ENCODE data around the gene GLI3. TPM values are rescaled to one million over a fixed set of nuclear protein-coding genes. Genes with fewer than 3 reads are reported as not detected.
A peak's percentile ranks its signal among the peaks of the same experiment; 100 is the strongest.

The GLI3 gene
- total and polyA plus RNA-seq, 2 experiments from 2014 or later: 4.0 to 5.2 TPM

DNA sequence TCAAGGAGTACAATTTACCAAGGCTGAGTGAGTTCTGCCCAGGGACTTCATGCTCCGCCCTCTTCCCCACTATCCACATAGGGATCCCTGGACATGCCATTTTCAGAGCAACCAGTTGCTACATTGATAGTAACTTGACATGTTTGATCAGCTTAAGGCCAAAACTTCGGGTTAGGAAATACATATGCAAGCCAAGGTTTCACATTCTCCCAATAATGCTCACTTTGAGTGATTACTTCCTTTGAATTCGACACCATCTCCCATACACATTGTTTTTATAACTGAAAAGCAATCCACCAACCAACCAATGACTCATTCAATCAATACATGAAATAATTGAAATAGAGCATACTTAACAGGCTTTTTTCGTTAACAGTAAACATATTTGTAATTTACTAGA, 137.9 kb downstream of the GLI3 start:
- in situ Hi-C loops (cut with MboI): no loop called here
- H3K9ac ChIP-seq: no peak overlapping the region
- H3F3A ChIP-seq (ENCODE audit: insufficient read depth): peaks cover 5% of the 10 kb centered on the region; the same call in 1 of the 2 replicates
- 73 to 78% methylated on average over 4 of the region's 4 CpGs for WGBS, 2 experiments (ENCODE audit: low coverage in 1 of 2, low lambda C conversion rate in 2 of 2, missing lambda C conversion rate in 2 of 2)
- no peaks in the 10 kb centered on the region for H3K9me2 ChIP-seq (ENCODE audit: insufficient read depth)
- H3K79me2 ChIP-seq (ENCODE audit: insufficient read depth): no peaks in the 10 kb centered on the region
- no peaks in the 10 kb centered on the region for H4K20me1 ChIP-seq (ENCODE audit: insufficient read depth)
- no peak overlapping the region for H3K4me2 ChIP-seq (ENCODE audit: unreplicated experiment)
- H3K27ac ChIP-seq: no peak overlapping the region
- DNase-seq: no peak
- H3K36me3 ChIP-seq (ENCODE audit: low read depth): no peaks in the 10 kb centered on the region
- H3K4me1 ChIP-seq (ENCODE audit: insufficient read depth): peaks cover 24% of the 10 kb centered on the region
- no peak overlapping the region for H2AFZ ChIP-seq
- TF ChIP-seq EZH2 (IDR thresholded peaks at IDR 0.05; ENCODE audit: insufficient read depth, poor library complexity, severe bottlenecking): no peak
- no peak overlapping the region for H3K4me3 ChIP-seq
- no peaks in the 10 kb centered on the region for H3K9me3 ChIP-seq (ENCODE audit: low read depth)
- H3K27me3 ChIP-seq (replicated peaks; ENCODE audit: insufficient read depth): no peaks in the 10 kb centered on the region

DNA sequence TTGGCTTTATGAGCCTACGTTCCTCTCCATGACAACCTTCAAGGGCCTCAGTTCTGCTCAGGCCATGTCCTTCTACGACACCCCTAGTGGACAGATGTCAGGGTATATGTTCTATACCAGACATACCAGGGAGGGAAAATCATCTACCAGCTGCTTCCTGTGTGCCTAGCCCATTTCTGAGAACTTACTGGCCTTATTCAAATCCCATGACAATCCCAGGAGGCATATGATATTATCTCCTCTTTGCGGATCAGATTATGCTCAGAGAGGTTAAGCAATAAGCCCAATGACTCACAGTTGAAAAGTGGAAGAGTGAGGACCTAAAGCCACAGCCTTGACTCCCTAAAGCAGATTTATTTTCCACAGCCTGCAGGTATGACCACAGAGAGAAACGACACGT, 139.3 kb downstream of the GLI3 start:
- Histone ChIP-seq H3K27ac (peak overlapping the region; percentile 49), H3K4me3 (no peak overlapping the region), H3K79me2 (ENCODE audit: insufficient read depth) (no peaks in the 10 kb centered on the region), H3K9ac (peak overlapping the region; percentile 19; the same call in 1 of the 2 replicates), H3K9me3 (ENCODE audit: low read depth) (no peaks in the 10 kb centered on the region), H3K36me3 (ENCODE audit: low read depth) (no peaks in the 10 kb centered on the region), H4K20me1 (ENCODE audit: insufficient read depth) (no peaks in the 10 kb centered on the region), H3F3A (ENCODE audit: insufficient read depth) (peaks cover 5% of the 10 kb centered on the region; the same call in 1 of the 2 replicates), H3K27me3 (replicated peaks; ENCODE audit: insufficient read depth) (no peaks in the 10 kb centered on the region), H3K4me2 (ENCODE audit: unreplicated experiment) (peak overlapping the region; percentile 16), H3K9me2 (ENCODE audit: insufficient read depth) (no peaks in the 10 kb centered on the region), H3K4me1 (ENCODE audit: insufficient read depth) (peaks cover 24% of the 10 kb centered on the region), H2AFZ (no peak overlapping the region)
- 25 to 28% methylated on average over 5 of the region's 5 CpGs for WGBS, 2 experiments (ENCODE audit: low coverage in 1 of 2, low lambda C conversion rate in 2 of 2, missing lambda C conversion rate in 2 of 2)
- TF ChIP-seq EZH2 (IDR thresholded peaks at IDR 0.05; ENCODE audit: insufficient read depth, poor library complexity, severe bottlenecking) (no peak), EZH2phosphoT487 (IDR thresholded peaks at IDR 0.05; ENCODE audit: insufficient read depth, low read depth) (no peak)
- in situ Hi-C loops (cut with MboI): no loop called here
- DNase-seq: peak; percentile 88

DNA sequence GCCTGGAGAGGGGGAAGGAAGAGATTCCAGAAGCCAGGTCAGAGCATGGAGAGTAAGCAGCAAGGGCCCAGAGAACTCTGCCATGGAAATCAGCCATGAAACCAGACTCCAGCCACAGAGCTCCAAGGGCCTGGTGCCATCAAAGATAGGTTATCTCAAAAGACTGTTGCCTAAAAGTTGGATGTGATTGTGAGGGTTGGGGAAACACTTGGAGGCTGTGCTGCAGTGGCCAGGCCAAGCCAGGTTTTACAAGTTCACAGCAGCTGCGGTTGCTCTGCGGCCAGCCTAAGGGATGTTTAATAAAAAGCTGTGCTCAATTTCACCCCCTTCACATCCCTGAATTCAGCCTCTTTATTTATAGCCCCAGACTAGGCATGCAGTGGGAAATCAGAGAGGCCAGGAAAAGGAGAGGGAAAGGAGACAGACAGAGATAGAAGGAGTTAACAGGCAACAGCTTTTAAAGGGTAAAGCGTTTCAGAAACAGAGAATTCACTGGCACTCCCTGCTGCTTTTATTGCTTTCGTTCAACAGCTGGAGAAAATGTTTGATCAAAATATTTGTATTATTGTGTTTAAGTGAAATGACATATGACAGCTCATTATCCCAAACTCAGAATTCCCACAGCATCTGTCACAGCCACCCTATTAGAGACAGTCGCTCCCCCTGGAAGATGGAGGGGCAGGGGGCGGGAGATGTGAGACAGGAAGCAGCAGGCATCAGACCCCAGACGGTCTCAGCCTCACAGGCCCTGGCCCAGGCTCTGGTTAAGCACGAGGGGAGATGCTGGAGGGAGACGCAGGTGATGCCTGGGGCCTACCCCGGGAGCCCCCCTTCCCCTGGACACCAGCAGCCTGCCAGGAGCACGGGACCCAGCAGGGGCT, 140.1 kb downstream of the GLI3 start:
- H4K20me1 ChIP-seq (ENCODE audit: insufficient read depth): no peaks in the 10 kb centered on the region
- H3K36me3 ChIP-seq (ENCODE audit: low read depth): no peaks in the 10 kb centered on the region
- no peak overlapping the region for H3K4me3 ChIP-seq
- peak overlapping the region; percentile 49 for H3K27ac ChIP-seq
- H3K9ac ChIP-seq: peak overlapping the region; percentile 19; the same call in 1 of the 2 replicates
- no peaks in the 10 kb centered on the region for H3K9me3 ChIP-seq (ENCODE audit: low read depth)
- no peak overlapping the region for H2AFZ ChIP-seq
- no peaks in the 10 kb centered on the region for H3K27me3 ChIP-seq (replicated peaks; ENCODE audit: insufficient read depth)
- no peaks in the 10 kb centered on the region for H3K9me2 ChIP-seq (ENCODE audit: insufficient read depth)
- peaks cover 24% of the 10 kb centered on the region for H3K4me1 ChIP-seq (ENCODE audit: insufficient read depth)
- TF ChIP-seq EZH2phosphoT487 (IDR thresholded peaks at IDR 0.05; ENCODE audit: insufficient read depth, low read depth) (no peak), EZH2 (IDR thresholded peaks at IDR 0.05; ENCODE audit: insufficient read depth, poor library complexity, severe bottlenecking) (no peak)
- H3F3A ChIP-seq (ENCODE audit: insufficient read depth): peaks cover 5% of the 10 kb centered on the region; the same call in 1 of the 2 replicates
- peak overlapping the region; percentile 32 for H3K4me2 ChIP-seq (ENCODE audit: unreplicated experiment)
- peaks cover 3% of the 10 kb centered on the region; the same call in 1 of the 2 replicates for H3K79me2 ChIP-seq (ENCODE audit: insufficient read depth)
- in situ Hi-C loops (cut with MboI): no loop called here
- DNase-seq: peak; percentile 31
- 59 to 62% methylated on average over 11 of the region's 11 CpGs for WGBS, 2 experiments (ENCODE audit: low coverage in 1 of 2, low lambda C conversion rate in 2 of 2, missing lambda C conversion rate in 2 of 2)

DNA sequence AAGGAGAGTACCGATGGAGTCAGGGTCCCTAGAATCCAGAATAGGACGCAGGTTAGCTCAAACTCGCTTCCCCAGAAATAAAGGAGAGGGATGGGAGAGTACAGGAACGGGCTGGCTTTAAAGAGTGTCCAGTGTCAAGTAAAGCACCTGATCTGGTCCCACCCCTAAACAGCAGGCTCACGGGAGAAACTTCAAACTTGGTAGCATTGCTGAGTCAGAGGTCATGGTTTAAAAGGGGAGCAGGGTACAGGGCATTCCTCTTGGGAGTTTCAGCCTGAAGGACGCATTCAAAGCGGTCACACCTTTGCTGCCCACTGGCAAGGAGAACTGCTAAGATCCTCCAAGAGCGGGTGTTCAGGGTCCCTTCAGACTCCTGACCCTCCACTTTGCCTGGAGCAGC, 140.7 kb downstream of the GLI3 start:
- DNase-seq: no peak
- Histone ChIP-seq H3K79me2 (ENCODE audit: insufficient read depth) (peaks cover 6% of the 10 kb centered on the region; the same call in 1 of the 2 replicates), H3F3A (ENCODE audit: insufficient read depth) (peaks cover 5% of the 10 kb centered on the region; the same call in 1 of the 2 replicates), H3K4me3 (no peak overlapping the region), H3K4me1 (ENCODE audit: insufficient read depth) (peaks cover 24% of the 10 kb centered on the region), H3K27me3 (replicated peaks; ENCODE audit: insufficient read depth) (no peaks in the 10 kb centered on the region), H3K9me3 (ENCODE audit: low read depth) (no peaks in the 10 kb centered on the region), H2AFZ (no peak overlapping the region), H3K9me2 (ENCODE audit: insufficient read depth) (no peaks in the 10 kb centered on the region), H4K20me1 (ENCODE audit: insufficient read depth) (no peaks in the 10 kb centered on the region), H3K9ac (no peak overlapping the region), H3K36me3 (ENCODE audit: low read depth) (no peaks in the 10 kb centered on the region), H3K27ac (no peak overlapping the region), H3K4me2 (ENCODE audit: unreplicated experiment) (peak overlapping the region; percentile 32)
- WGBS, 2 experiments (ENCODE audit: low coverage in 1 of 2, low lambda C conversion rate in 2 of 2, missing lambda C conversion rate in 2 of 2): 86 to 89% methylated on average over 8 of the region's 8 CpGs
- TF ChIP-seq EZH2 (IDR thresholded peaks at IDR 0.05; ENCODE audit: insufficient read depth, poor library complexity, severe bottlenecking) (no peak), EZH2phosphoT487 (IDR thresholded peaks at IDR 0.05; ENCODE audit: insufficient read depth, low read depth) (no peak)
- in situ Hi-C loops (cut with MboI): no loop called here

All from GM23248 (cell line).